ENCODE measurements around the gene ACOX1. TPM values are rescaled to one million over a fixed set of nuclear protein-coding genes. Genes with fewer than 3 reads are reported as not detected.

Gene ACOX1
- total and polyA plus RNA-seq, 2 of the 13 experiments (the other 11 are each of a cell fraction or from before 2014, with no cell fraction given): 86.4 to 120 TPM

- TF ChIP-seq PREB (CRISPR knock-in tag; IDR thresholded peaks at IDR 0.05) (no peak), ZNF597 (CRISPR knock-in tag; IDR thresholded peaks at IDR 0.05) (no peak), ZFP36L1 (CRISPR knock-in tag; IDR thresholded peaks at IDR 0.05) (no peak), CENPX (CRISPR knock-in tag; IDR thresholded peaks at IDR 0.05) (no peak), HDAC1 (CRISPR knock-in tag; IDR thresholded peaks at IDR 0.05) (peak; percentile 66), ZNF383 (CRISPR knock-in tag; IDR thresholded peaks at IDR 0.05; ENCODE audit: borderline replicate concordance) (no peak), ZNF788 (CRISPR knock-in tag; IDR thresholded peaks at IDR 0.05; ENCODE audit: borderline replicate concordance) (no peak), ZNF12 (CRISPR knock-in tag; IDR thresholded peaks at IDR 0.05) (no peak), TEF (CRISPR knock-in tag; IDR thresholded peaks at IDR 0.05) (no peak), ZNF276 (CRISPR knock-in tag; IDR thresholded peaks at IDR 0.05; ENCODE audit: low read depth) (no peak; the same call in 1 of the 2 replicates), REST (IDR thresholded peaks at IDR 0.05; ENCODE audit: borderline replicate concordance in 1 of 2, low read depth in 1 of 2, low read length in 2 of 2) (0 out of 4 replicates have a peak, but pooled peaks of 1 of the 2 experiments have one; percentile 31), ZNF143 (CRISPR knock-in tag; IDR thresholded peaks at IDR 0.05) (no peak), SKI (IDR thresholded peaks at IDR 0.05; ENCODE audit: partially characterized antibody) (peak; percentile 30), ZNF512B (CRISPR knock-in tag; IDR thresholded peaks at IDR 0.05; ENCODE audit: borderline replicate concordance) (no peak; the same call in 1 of the 2 replicates), MLLT10 (CRISPR knock-in tag; IDR thresholded peaks at IDR 0.05) (no peak), PTBP1 (IDR thresholded peaks at IDR 0.05; ENCODE audit: low read depth, low read length, poor library complexity, severe bottlenecking) (no peak), FOSL1 (CRISPR knock-in tag; IDR thresholded peaks at IDR 0.05; ENCODE audit: borderline replicate concordance) (no peak)
These were observed 48.3 kb upstream of the ACOX1 start, which contains the start of gene EVPL (continued) for GRCh38 chr17:76027159-76027839.
